ENCODE data around the gene SPC24.

SPC24 gene, protein sequence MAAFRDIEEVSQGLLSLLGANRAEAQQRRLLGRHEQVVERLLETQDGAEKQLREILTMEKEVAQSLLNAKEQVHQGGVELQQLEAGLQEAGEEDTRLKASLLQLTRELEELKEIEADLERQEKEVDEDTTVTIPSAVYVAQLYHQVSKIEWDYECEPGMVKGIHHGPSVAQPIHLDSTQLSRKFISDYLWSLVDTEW

GRCh38 chr19:11155373-11156120 lies at the start of gene SPC24:
Gene SPC24 (minus strand): TSS chr19:11155782. CDS start chr19:11155776, 6 bp downstream.
- peak; percentile 88 for DNase-seq (ENCODE audit: low read depth)

DNA sequence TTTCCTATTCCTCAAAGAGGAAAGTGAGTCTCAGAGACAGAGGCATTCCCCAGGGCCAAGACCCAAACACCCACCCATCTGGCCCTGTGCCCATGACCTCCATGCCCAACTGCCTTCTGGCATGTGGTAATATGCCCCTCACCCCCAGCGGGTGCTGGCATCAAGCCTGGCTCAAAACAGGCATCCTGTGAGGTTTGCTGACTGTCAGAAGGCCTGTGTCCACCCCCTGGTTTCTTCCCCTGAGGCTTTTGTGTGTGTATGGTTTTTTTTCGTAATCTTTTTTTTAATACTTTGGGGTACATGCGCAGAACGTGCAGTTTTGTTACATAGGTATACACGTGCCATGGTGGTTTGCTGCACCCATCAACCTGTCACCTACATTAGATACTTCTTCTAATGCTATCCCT lies 49.4 kb upstream of the SPC24 start:
- DNase-seq (ENCODE audit: low read depth) = no peak

DNA sequence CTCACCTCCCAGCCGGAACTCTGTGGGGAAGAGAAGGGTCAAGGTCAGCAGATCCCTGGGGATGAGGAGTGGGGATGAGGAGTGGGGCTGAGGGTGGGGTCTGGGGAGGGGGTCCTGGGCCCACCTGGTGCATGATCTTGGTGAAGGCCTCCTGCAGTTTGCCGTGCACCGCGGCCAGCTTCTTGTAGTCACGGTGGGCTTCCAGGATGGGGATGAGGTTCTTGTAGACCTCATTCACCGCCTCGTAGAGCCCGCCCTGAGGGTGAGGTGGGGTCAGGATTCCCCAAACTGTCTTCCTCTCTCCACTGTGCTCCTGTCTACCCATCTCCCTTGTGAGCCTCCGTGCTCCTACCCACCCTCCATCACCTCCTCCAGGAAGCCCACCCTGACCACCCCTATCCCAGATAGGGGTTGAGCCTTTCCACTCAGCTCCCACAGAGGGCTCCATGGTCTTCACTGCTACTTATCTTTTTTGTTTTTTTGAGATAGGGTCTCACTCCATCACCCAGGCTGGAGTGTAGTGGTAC lies 48.6 kb upstream of the SPC24 start:
- no peak for DNase-seq (ENCODE audit: low read depth)

- peak; percentile 26 for DNase-seq (ENCODE audit: low read depth)
Measured at GRCh38 chr19:11203194-11204075, 47.9 kb upstream of the SPC24 start.

- DNase-seq (ENCODE audit: low read depth) = no peak
Measured at GRCh38 chr19:11202488-11203193, 47.1 kb upstream of the SPC24 start.

DNA sequence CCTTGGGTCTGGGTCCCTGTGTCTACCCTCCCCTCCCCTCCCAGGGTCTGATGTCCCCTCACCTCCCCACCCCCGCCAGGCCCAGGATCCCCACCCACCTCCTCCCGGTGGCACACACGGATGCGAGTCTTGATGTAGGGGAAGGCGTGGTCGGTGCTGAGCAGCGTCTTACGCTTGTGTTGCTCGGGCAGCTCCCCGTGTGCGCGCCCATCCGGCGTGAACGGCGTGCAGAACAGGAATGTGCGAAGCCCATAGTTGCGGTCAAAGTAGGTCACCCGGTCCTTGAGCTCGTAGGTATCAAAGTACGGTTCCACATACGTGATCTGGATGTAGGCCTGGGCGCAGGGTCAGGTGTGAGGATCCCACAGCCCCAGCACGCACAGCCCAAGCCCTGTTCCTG lies 46.2 kb upstream of the SPC24 start:
- no peak for DNase-seq (ENCODE audit: low read depth)

DNA sequence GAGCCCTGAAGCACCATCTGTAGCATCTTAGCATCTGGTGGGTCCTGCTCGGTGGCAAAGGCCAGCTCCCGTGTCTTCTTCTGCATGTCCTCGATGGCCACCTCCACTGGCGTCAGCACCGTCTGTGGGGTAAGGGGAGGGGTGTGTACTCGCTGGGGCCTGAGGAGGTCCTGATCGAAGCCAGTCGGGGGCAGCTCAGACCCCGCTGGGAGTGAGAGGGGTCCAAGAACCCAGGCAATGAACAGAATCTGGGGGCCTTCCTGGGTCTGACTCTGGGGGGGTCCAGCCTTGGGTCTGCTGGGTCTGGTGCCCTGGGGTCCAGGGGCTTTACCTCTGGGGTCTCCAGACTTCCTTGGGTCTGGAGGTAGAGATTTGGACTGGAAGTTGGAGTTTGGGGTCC lies 45.3 kb upstream of the SPC24 start:
- no peak for DNase-seq (ENCODE audit: low read depth)

- DNase-seq (ENCODE audit: low read depth) = no peak
Measured at GRCh38 chr19:11200015-11200574, 44.5 kb upstream of the SPC24 start.

- DNase-seq (ENCODE audit: low read depth) = no peak
Measured at GRCh38 chr19:11199517-11199916, 43.9 kb upstream of the SPC24 start.

- no peak for DNase-seq (ENCODE audit: low read depth)
Measured at GRCh38 chr19:11198769-11199424, 43.3 kb upstream of the SPC24 start.

- DNase-seq (ENCODE audit: low read depth) = no peak
Measured at GRCh38 chr19:11198175-11198534, 42.6 kb upstream of the SPC24 start.

DNA sequence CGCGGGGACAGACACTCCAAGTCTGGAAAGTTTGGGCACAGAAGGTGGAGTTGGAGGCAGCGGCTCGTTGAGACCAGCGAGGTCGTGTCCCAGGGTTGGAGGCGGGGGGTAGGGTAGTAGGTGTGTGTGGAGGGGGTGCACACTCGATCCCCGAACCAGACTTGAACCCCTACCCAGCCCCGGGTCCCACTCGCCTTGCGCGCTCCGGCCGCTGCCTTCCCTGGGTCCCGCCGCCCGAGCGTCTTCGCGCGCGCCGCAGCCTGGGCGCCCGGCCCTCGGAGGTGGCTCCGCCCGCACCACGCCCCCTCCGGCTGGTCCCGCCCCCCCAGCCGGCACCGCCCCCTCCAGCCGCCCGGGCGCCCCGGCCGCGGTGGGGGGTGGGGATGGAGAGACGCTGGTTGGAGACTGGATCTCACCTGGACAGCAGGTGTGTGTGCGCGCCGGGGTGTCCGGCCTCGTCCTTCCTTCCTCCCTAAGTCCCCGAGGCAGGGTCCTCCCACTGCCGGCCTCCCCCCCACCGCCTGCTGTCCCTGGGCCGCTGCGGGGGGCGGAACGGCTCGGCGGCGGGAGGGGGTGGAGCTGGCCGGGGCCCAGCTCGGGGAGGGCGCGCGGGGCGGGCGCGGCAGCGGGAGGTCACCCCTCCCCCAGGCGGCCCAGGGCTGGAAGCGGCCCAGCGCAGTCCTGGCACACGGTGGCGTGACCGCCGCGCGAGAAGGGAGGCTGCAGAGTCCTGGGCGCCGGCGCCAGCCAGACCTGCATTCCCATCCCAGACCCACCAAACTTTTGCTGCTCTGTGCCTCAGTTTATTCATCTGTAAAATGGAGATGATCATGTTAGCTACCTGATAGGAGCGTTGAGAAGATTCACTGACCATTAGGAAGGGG lies 42.0 kb upstream of the SPC24 start, which contains the start of gene KANK2:
Gene KANK2, minus strand, starts transcription at position 255 of the 884 bp plus-strand sequence. CDS start 3,034 bp downstream, outside the sequence.
- peak; percentile 76 for DNase-seq (ENCODE audit: low read depth)

DNA sequence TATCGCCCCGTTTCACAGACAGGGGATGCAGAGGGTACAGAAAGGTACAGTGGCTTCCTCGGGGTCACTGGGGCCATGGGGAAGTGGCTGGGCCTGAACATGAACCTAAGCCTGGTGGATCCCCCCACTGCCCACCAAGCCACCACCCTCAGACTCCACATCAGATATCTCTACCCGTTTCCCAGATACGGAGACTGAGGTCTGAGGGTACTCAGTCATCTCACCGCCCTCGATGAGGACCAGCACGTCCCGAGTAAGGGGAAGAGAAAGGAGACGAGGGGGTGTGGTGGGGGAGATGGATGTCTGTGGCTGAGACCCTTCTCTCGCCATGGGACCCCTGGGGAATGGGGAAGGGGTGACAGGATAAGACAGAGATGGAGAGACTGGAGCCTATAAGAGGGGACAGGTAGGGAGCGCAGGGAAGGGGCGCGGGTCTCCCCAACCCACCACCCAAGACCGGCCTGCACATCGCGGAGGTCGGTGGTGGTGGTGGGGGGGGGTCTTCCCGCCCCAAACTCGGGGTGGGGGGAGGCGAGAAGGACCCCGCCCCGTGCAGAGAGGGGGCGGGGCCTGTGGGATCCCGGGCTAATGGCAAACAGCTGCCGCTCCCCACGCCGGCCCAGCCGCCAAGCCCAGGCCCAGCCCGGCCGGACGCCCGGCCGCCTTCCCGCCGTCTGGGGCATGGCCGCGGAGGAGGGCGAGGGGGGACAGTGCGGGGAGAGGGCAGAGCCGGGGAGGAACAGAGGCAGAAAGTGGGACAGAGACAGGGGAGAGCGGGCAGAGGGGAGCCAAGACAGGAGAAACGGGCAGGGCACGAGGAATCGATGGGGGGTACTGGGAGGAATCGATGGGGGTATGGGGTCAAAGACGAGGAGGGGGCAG lies 41.1 kb upstream of the SPC24 start:
- DNase-seq (ENCODE audit: low read depth) = no peak

DNA sequence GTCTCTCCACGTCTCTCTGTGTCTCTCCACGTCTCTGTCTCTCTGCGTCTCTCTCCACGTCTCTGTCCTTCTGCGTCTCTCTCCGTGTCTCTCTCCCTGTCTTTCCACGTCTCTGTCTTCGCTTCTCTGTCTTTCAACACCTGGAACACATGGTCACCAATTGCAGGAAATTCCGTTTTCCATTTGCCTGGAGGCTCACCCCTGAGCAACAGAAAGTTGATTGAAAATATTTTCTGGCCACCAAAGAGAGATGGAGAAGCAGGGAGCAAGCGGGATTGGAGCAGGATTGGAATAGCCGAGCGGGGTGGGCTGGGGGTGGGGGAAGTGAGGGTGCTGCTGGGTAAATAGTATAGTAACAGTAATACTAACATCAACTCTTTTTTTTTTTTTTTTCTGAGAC lies 40.1 kb upstream of the SPC24 start:
- no peak for DNase-seq (ENCODE audit: low read depth)

DNA sequence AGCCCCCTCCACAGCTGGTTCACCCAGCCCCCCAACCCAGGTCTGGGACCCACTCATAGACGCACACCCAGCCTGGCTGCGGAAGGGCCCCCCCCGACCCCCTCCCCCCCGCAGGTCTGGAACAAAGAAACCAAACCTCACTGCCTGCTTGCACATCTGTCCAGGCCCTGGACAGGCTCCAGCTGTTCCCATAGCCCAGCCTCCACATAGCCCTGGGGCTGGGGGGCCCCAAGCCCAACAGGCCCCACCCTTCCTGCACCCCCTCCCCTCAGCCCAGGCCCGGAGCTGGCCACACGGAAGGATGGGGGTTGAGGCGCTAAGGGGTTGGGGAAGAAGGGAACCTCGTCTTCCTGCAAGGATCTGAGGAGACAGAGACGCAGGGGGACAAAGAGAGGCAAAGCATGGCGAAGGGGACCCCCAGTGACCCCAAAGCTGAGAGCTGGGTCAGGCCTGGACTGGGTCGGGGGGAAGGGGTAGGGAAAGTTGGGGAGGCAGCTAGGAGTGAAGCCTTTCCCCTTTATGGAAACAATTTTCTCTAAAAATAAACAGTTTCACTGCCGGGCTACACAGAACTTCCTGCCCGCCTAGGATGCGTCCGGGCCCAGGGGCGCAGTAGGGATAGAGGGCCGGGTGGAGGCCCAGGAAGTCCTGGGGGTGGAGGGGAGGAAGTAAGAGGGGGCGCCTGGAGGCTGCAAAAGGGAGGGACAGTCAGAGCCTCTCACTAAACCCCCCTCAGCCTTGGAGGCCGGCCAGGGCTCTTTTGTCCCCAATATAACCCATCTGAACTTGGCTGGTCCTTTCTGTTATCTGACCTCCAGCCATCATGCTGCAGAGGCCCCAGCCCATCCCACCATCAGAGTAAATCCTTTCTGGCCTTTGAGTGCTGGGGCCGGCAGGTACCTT lies 39.3 kb upstream of the SPC24 start:
- no peak for DNase-seq (ENCODE audit: low read depth)

- no peak for DNase-seq (ENCODE audit: low read depth)
Measured at GRCh38 chr19:11194173-11194572, 38.6 kb upstream of the SPC24 start.

GRCh38 chr19:11192957-11193939 lies 37.7 kb upstream of the SPC24 start:
- DNase-seq (ENCODE audit: low read depth) = no peak
